IMR-90 (cell line): ENCODE results near the gene NTRK2. TPM values are rescaled to one million over a fixed set of nuclear protein-coding genes. Genes with fewer than 3 reads are reported as not detected.

Experiments used
- ATAC-seq: fragments of 200-7000 bp; cut with Tn5 transposase; 2 replicates; pipeline ENCODE4 v1.9.1; 2020; ENCODE audit warnings: low read depth, mild to moderate bottlenecking, moderate library complexity
- BruUV-seq: library from RNA; stranded (reverse); fragments of 400-500 nt; replicated peaks from 2 replicates; lab custom pipeline; 2021; lab: Mats Ljungman, UMichigan
- CTCF ChIA-PET: fragments of 300-600 bp; formaldehyde crosslinking; extraction: SDS; loops from one replicate; lab custom pipeline; 2021; ENCODE audit warnings: antibody characterized with exemption; lab: Yijun Ruan, JAX
- POLR2A ChIA-PET: fragments of 300-600 bp; sonication (Branson Sonifier 250); formaldehyde crosslinking; loops from one replicate; lab custom pipeline; 2022; ENCODE audit warnings: antibody characterized with exemption; ENCODE audit not compliant: unreplicated experiment; lab: Charles Lee
- DNase-seq: peaks from one replicate; pipeline ENCODE4 v3.0.0; 2013
- H2AFZ ChIP-seq: replicated peaks from 2 replicates; pipeline ENCODE3; 2013; ENCODE audit warnings: low read length, mild to moderate bottlenecking; ENCODE audit not compliant: poor library complexity
- H2AK5ac ChIP-seq: 2 replicates; pipeline ENCODE4 v1.6.1; 2013; ENCODE audit warnings: low read depth, low read length, inconsistent platforms
- H2AK9ac ChIP-seq: replicated peaks from 2 replicates; pipeline ENCODE3; 2013; ENCODE audit warnings: mild to moderate bottlenecking, low read depth, low read length, moderate library complexity; ENCODE audit not compliant: poor library complexity
- H2BK120ac ChIP-seq: 2 replicates; pipeline ENCODE4 v1.6.1; 2013; ENCODE audit warnings: low read depth, low read length, inconsistent platforms
- H2BK15ac ChIP-seq: 3 replicates; pipeline ENCODE4 v1.6.1; 2013; ENCODE audit warnings: low read depth, low read length, inconsistent platforms
- H2BK20ac ChIP-seq: 2 replicates; pipeline ENCODE4 v1.6.1; 2013; ENCODE audit warnings: low read depth, mild to moderate bottlenecking, inconsistent platforms, low read length, moderate library complexity
- H2BK5ac ChIP-seq: 2 replicates; pipeline ENCODE4 v1.6.1; 2013; ENCODE audit warnings: mild to moderate bottlenecking, low read depth, low read length, inconsistent platforms; ENCODE audit not compliant: poor library complexity, severe bottlenecking
- H3K14ac ChIP-seq: replicated peaks from 2 replicates; pipeline ENCODE4 v1.6.1; 2013; ENCODE audit warnings: low read depth, low read length, inconsistent platforms
- H3K18ac ChIP-seq: 2 replicates; pipeline ENCODE4 v1.6.1; 2013; ENCODE audit warnings: low read depth, low read length, control low read depth
- H3K23ac ChIP-seq: 2 replicates; pipeline ENCODE4 v1.6.1; 2013; ENCODE audit warnings: low read depth, low read length, inconsistent platforms
- H3K27ac ChIP-seq: 2 replicates; pipeline ENCODE4 v1.5.1; 2013; ENCODE audit warnings: mild to moderate bottlenecking, control low read depth, low read length; ENCODE audit not compliant: insufficient read depth
- H3K27me3 ChIP-seq: 2 replicates; pipeline ENCODE4 v1.6.1; 2013; ENCODE audit warnings: low read length; ENCODE audit not compliant: control insufficient read depth, insufficient read depth
- H3K36me3 ChIP-seq: 2 replicates; pipeline ENCODE4 v1.6.1; 2013; ENCODE audit warnings: low read length, mixed read lengths; ENCODE audit not compliant: control insufficient read depth, insufficient read depth
- H3K4ac ChIP-seq: 2 replicates; pipeline ENCODE4 v1.6.1; 2013; ENCODE audit warnings: low read depth, low read length, inconsistent platforms
- H3K4me1 ChIP-seq: 2 replicates; pipeline ENCODE4 v1.6.1; 2013; ENCODE audit warnings: low read length, mixed read lengths; ENCODE audit not compliant: control insufficient read depth, insufficient read depth
- H3K4me2 ChIP-seq: 2 replicates; pipeline ENCODE4 v1.6.1; 2013; ENCODE audit warnings: low read depth, mild to moderate bottlenecking, control low read depth, low read length, moderate library complexity
- H3K4me3 ChIP-seq: 2 replicates; pipeline ENCODE4 v1.5.1; 2013; ENCODE audit warnings: low read depth, mild to moderate bottlenecking, control low read depth, low read length, moderate library complexity; ENCODE audit not compliant: insufficient read depth
- H3K56ac ChIP-seq: 2 replicates; pipeline ENCODE4 v1.6.1; 2013; ENCODE audit warnings: low read length, inconsistent platforms; ENCODE audit not compliant: insufficient read depth; ENCODE audit errors: extremely low read depth
- H3K79me1 ChIP-seq, 2 experiments: 2 replicates each; pipeline ENCODE4 v1.6.1; 2013; ENCODE audit warnings: low read length in 2 of 2, inconsistent platforms in 1 of 2, low read depth in 1 of 2
- H3K9ac ChIP-seq: 2 replicates; pipeline ENCODE4 v1.6.1; 2013; ENCODE audit warnings: low read depth, low read length, control low read depth
- H3K9me1 ChIP-seq: 2 replicates; pipeline ENCODE4 v1.6.1; 2013; ENCODE audit warnings: low read length, inconsistent platforms; ENCODE audit not compliant: insufficient read depth
- H3K9me3 ChIP-seq: 2 replicates; pipeline ENCODE4 v1.6.1; 2013; ENCODE audit warnings: low read length; ENCODE audit not compliant: control insufficient read depth, insufficient read depth
- H4K20me1 ChIP-seq: 2 replicates; pipeline ENCODE4 v1.6.1; 2013; ENCODE audit warnings: low read length, inconsistent platforms; ENCODE audit not compliant: insufficient read depth
- H4K5ac ChIP-seq: 2 replicates; pipeline ENCODE4 v1.6.1; 2013; ENCODE audit warnings: mild to moderate bottlenecking, low read depth, low read length, control low read depth
- H4K8ac ChIP-seq, 2 experiments: 2 replicates each; pipeline ENCODE4 v1.6.1; 2013; ENCODE audit warnings: low read depth in 2 of 2, low read length in 2 of 2, control low read depth in 1 of 2, inconsistent platforms in 1 of 2
- H4K91ac ChIP-seq: 2 replicates; pipeline ENCODE4 v1.6.1; 2013; ENCODE audit warnings: low read depth, low read length, inconsistent platforms; ENCODE audit not compliant: insufficient read depth
- BHLHE40 ChIP-seq: fragments of 150-350 bp; IDR thresholded peaks from 2 replicates; pipeline ENCODE4 v1.6.1; 2016; ENCODE audit warnings: mild to moderate bottlenecking, low read depth, low read length
- CEBPB ChIP-seq: IDR thresholded peaks from 2 replicates; pipeline ENCODE4 v1.6.1; 2012; ENCODE audit warnings: low read depth, low read length, improper control_type of control experiment
- CHD1 ChIP-seq: IDR thresholded peaks from 2 replicates; pipeline ENCODE4 v1.6.1; 2012; ENCODE audit warnings: low read depth, low read length, improper control_type of control experiment
- FOS ChIP-seq: fragments of 150-350 bp; IDR thresholded peaks from 2 replicates; pipeline ENCODE4 v1.6.1; 2016; ENCODE audit warnings: low read depth, low read length
- MAFK ChIP-seq: IDR thresholded peaks from 2 replicates; pipeline ENCODE4 v1.6.1; 2012; ENCODE audit warnings: low read depth, low read length, improper control_type of control experiment
- MAZ ChIP-seq: IDR thresholded peaks from 2 replicates; pipeline ENCODE4 v1.6.1; 2012; ENCODE audit warnings: low read depth, mild to moderate bottlenecking, low read length, improper control_type of control experiment, moderate library complexity, borderline replicate concordance
- MXI1 ChIP-seq: IDR thresholded peaks from 2 replicates; pipeline ENCODE4 v1.6.1; 2012; ENCODE audit warnings: low read depth, mild to moderate bottlenecking, low read length, moderate library complexity, borderline replicate concordance
- NFE2L2 ChIP-seq: fragments of 150-350 bp; IDR thresholded peaks from 2 replicates; pipeline ENCODE4 v1.6.1; 2016; ENCODE audit warnings: low read depth, mild to moderate bottlenecking, low read length
- RAD21 ChIP-seq: IDR thresholded peaks from 2 replicates; pipeline ENCODE4 v1.6.1; 2012; ENCODE audit warnings: low read length, improper control_type of control experiment
- RCOR1 ChIP-seq: IDR thresholded peaks from 2 replicates; pipeline ENCODE4 v1.6.1; 2012; ENCODE audit warnings: mild to moderate bottlenecking, low read length, improper control_type of control experiment; ENCODE audit not compliant: insufficient replicate concordance
- RFX5 ChIP-seq: IDR thresholded peaks from 2 replicates; pipeline ENCODE4 v1.8.0; 2012; ENCODE audit warnings: low read depth, mild to moderate bottlenecking, low read length, moderate library complexity
- SMC3 ChIP-seq: fragments of 150-350 bp; IDR thresholded peaks from 2 replicates; pipeline ENCODE4 v1.6.1; 2016; ENCODE audit warnings: low read depth, mild to moderate bottlenecking, antibody characterized with exemption, low read length, moderate library complexity
- WGBS, 2 experiments: methylation state at CpG; one replicate each; pipeline versions ENCODE4 v1.1.5 to v1.1.7; 2013; ENCODE audit warnings: missing lambda C conversion rate in 2 of 2; ENCODE audit not compliant: insufficient read length in 1 of 2; ENCODE audit errors: extremely low coverage in 2 of 2; 5-methylcytosine and 5-hydroxymethylcytosine counted together
- dilution Hi-C: fragments of 300-500 bp; cut with HindIII; formaldehyde crosslinking; loops from one replicate; pipeline ENCODE4 v1.14.3; 2018; ENCODE audit warnings: low sequenced_read_pairs; ENCODE audit not compliant: unreplicated experiment
- in situ Hi-C: fragments of 300-500 bp; cut with MboI; formaldehyde crosslinking; loops from 3 replicates; pipeline ENCODE4 v1.14.3; 2019; ENCODE audit warnings: low sequenced_read_pairs, inconsistent platforms, mixed read lengths
- intact Hi-C: fragments of 100-400 bp; cut with micrococcal nuclease; formaldehyde crosslinking; loops from 2 replicates; pipeline ENCODE4 v1.10.0; 2022
- polyA plus RNA-seq, 3 experiments: library from polyadenylated mRNA; depleted of rRNA; stranded (reverse); fragments of >200 nt; gene quantifications; 2 replicates each; pipeline ENCODE4 v1.2.3, GENCODE V29; 2012; ENCODE audit warnings: low replicate concordance in 1 of 3
- total RNA-seq: library from RNA; depleted of rRNA; stranded (reverse); fragments of >200 nt; gene quantifications from 2 replicates; pipeline ENCODE4 v1.2.3, GENCODE V29; 2012
- TF ChIP-seq, protein P1 (sequence below): conservative IDR thresholded peaks from 2 replicates; pipeline ENCODE4 v1.5.1; 2012; ENCODE audit warnings: mild to moderate bottlenecking, low read depth, low read length, improper control_type of control experiment
- TF ChIP-seq, protein P2 (sequence below): fragments of 150-350 bp; IDR thresholded peaks from 2 replicates; pipeline ENCODE4 v1.6.1; 2017; ENCODE audit warnings: mild to moderate bottlenecking, antibody characterized with exemption, low read length, low read depth
- TF ChIP-seq, protein P3 (sequence below): fragments of 150-350 bp; IDR thresholded peaks from 2 replicates; pipeline ENCODE4 v1.6.1; 2016; ENCODE audit warnings: low read depth, mild to moderate bottlenecking, low read length, moderate library complexity, borderline replicate concordance

The NTRK2 gene
- total and polyA plus RNA-seq, 2 of the 4 experiments (the other 2 are of a cell fraction): under 0.01 to 0.02 TPM

DNA sequence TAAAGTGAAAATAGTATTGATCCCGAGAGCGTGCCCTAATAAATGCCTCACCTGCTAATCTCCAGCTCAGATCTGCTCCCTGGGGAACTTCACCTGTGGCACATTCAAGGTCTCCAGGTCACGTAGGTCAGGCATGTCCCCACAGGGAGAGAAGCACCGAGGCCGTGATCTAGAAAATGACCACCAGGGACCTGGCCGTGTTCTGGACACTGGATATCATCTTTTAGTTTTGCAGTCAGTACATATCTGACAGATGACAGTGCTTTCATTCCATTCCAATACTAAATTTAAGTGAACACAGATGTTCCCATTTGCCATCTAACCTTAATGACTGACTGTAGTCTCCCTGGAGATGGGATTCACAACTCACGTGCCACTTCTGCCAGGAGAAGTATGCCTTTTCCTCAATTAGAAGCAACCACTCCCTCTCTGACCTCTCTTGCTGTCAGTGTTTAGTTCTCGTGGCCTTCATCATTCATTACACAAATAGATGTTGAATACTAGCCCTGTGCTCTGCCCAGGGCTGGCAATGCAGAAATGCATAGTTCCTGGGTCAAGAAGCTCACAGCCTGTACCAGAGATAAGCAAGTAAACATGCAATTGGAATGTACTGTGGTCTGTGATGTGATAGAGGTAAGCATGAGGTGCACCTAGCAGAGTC is 276.5 kb downstream of the NTRK2 start:
- no peak overlapping the region for H3K56ac ChIP-seq
- no peak overlapping the region for H2BK20ac ChIP-seq
- ChIA-PET POLR2A (no interaction called here), CTCF (no interaction called here)
- H3K9ac ChIP-seq: no peak overlapping the region
- BruUV-seq: no TSS peak
- no peak overlapping the region for H4K8ac ChIP-seq
- ATAC-seq (no peak), DNase-seq (no peak)
- H4K20me1 ChIP-seq: no peaks in the 10 kb centered on the region
- no peak overlapping the region for H3K4me2 ChIP-seq
- dilution Hi-C loops: no loop called here
- H3K79me1 ChIP-seq: no peaks in the 10 kb centered on the region
- WGBS, 2 experiments: no CpG with 5 or more reads among the region's 8 CpGs
- no peak overlapping the region for H3K4ac ChIP-seq
- no peak overlapping the region for H2AK9ac ChIP-seq
- H2AK5ac ChIP-seq: no peak overlapping the region
- no peaks in the 10 kb centered on the region for H3K4me1 ChIP-seq
- no peak overlapping the region for H2BK5ac ChIP-seq
- H3K18ac ChIP-seq: no peak overlapping the region
- no peaks in the 10 kb centered on the region for H3K9me1 ChIP-seq
- no peak overlapping the region for H2BK120ac ChIP-seq
- H3K9me3 ChIP-seq: peaks cover 19% of the 10 kb centered on the region
- H4K91ac ChIP-seq: no peak overlapping the region
- no peak overlapping the region for H3K23ac ChIP-seq
- in situ Hi-C loops: no loop called here
- no peak overlapping the region for H3K14ac ChIP-seq
- no peaks in the 10 kb centered on the region for H3K36me3 ChIP-seq
- H3K4me3 ChIP-seq: no peak overlapping the region
- H4K5ac ChIP-seq: no peak overlapping the region
- TF ChIP-seq NFE2L2: no peak
- TF ChIP-seq FOS: no peak
- TF ChIP-seq CHD1: no peak
- TF ChIP-seq, protein P1, sequence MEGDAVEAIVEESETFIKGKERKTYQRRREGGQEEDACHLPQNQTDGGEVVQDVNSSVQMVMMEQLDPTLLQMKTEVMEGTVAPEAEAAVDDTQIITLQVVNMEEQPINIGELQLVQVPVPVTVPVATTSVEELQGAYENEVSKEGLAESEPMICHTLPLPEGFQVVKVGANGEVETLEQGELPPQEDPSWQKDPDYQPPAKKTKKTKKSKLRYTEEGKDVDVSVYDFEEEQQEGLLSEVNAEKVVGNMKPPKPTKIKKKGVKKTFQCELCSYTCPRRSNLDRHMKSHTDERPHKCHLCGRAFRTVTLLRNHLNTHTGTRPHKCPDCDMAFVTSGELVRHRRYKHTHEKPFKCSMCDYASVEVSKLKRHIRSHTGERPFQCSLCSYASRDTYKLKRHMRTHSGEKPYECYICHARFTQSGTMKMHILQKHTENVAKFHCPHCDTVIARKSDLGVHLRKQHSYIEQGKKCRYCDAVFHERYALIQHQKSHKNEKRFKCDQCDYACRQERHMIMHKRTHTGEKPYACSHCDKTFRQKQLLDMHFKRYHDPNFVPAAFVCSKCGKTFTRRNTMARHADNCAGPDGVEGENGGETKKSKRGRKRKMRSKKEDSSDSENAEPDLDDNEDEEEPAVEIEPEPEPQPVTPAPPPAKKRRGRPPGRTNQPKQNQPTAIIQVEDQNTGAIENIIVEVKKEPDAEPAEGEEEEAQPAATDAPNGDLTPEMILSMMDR: no peak
- no peak for TF ChIP-seq MAZ
- TF ChIP-seq, protein P2, sequence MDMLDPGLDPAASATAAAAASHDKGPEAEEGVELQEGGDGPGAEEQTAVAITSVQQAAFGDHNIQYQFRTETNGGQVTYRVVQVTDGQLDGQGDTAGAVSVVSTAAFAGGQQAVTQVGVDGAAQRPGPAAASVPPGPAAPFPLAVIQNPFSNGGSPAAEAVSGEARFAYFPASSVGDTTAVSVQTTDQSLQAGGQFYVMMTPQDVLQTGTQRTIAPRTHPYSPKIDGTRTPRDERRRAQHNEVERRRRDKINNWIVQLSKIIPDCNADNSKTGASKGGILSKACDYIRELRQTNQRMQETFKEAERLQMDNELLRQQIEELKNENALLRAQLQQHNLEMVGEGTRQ: no peak
- no peak for TF ChIP-seq MAFK
- TF ChIP-seq RCOR1: no peak
- no peak for TF ChIP-seq BHLHE40
- no peak for TF ChIP-seq CEBPB
- TF ChIP-seq, protein P3, sequence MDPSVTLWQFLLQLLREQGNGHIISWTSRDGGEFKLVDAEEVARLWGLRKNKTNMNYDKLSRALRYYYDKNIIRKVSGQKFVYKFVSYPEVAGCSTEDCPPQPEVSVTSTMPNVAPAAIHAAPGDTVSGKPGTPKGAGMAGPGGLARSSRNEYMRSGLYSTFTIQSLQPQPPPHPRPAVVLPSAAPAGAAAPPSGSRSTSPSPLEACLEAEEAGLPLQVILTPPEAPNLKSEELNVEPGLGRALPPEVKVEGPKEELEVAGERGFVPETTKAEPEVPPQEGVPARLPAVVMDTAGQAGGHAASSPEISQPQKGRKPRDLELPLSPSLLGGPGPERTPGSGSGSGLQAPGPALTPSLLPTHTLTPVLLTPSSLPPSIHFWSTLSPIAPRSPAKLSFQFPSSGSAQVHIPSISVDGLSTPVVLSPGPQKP: no peak
- no peak for TF ChIP-seq RAD21
- TF ChIP-seq MXI1: no peak
- no peak for TF ChIP-seq RFX5
- TF ChIP-seq SMC3: no peak
- no peak overlapping the region for H2AFZ ChIP-seq
- no peak overlapping the region for H3K27ac ChIP-seq
- no peak overlapping the region for H2BK15ac ChIP-seq
- intact Hi-C loops: no loop called here
- no peaks in the 10 kb centered on the region for H3K27me3 ChIP-seq
